HG03175 (cell line): Measurements from ENCODE around the gene ERRFI1.
"Not testable (repeated sequence)": the region's sequence is repeated elsewhere in the genome, so short reads cannot be mapped to it uniquely, and the experiment has no call there.

Source experiments
- ATAC-seq: cut with Tn5 transposase; IDR thresholded peaks from one replicate; pipeline ENCODE4 v1.9.1; 2021; ENCODE audit warnings: mild to moderate bottlenecking, moderate library complexity; ENCODE audit not compliant: unreplicated experiment

The ERRFI1 gene

GRCh38 chr1:8026153-8026975 is at the start of gene ERRFI1:
ERRFI1 (minus strand) TSS chr1:8026309; CDS start chr1:8015619, 10,690 bp downstream.
- peak; percentile 86 for ATAC-seq

GRCh38 chr1:8075511-8076051 is 49.5 kb upstream of the ERRFI1 start:
- no peak for ATAC-seq

- ATAC-seq, result no peak
Measured at GRCh38 chr1:8073112-8073855, 47.2 kb upstream of the ERRFI1 start.

GRCh38 chr1:8070381-8070811 is 44.3 kb upstream of the ERRFI1 start:
- ATAC-seq, result no peak

- ATAC-seq, result not testable (repeated sequence)
Measured at GRCh38 chr1:8069614-8070320, 43.7 kb upstream of the ERRFI1 start.

GRCh38 chr1:8065369-8065768 is 39.3 kb upstream of the ERRFI1 start:
- ATAC-seq, result no peak

- no peak for ATAC-seq
Measured at GRCh38 chr1:8063298-8064036, 37.4 kb upstream of the ERRFI1 start.

- ATAC-seq, result no peak
Measured at GRCh38 chr1:8062861-8063260, 36.8 kb upstream of the ERRFI1 start.

GRCh38 chr1:8061673-8062386 is 35.7 kb upstream of the ERRFI1 start:
- ATAC-seq, result no peak

GRCh38 chr1:8061210-8061609 is 35.1 kb upstream of the ERRFI1 start:
- no peak for ATAC-seq

GRCh38 chr1:8059161-8059622 is 33.1 kb upstream of the ERRFI1 start:
- no peak for ATAC-seq

- not testable (repeated sequence) for ATAC-seq
Measured at GRCh38 chr1:8057779-8058178, 31.7 kb upstream of the ERRFI1 start.

GRCh38 chr1:8055973-8056372 is 29.9 kb upstream of the ERRFI1 start:
- no peak for ATAC-seq

GRCh38 chr1:8053878-8054567 is 27.9 kb upstream of the ERRFI1 start:
- ATAC-seq, result no peak

GRCh38 chr1:8051650-8052049 is 25.5 kb upstream of the ERRFI1 start:
- no peak for ATAC-seq

GRCh38 chr1:8049229-8049628 is 23.1 kb upstream of the ERRFI1 start:
- not testable (repeated sequence) for ATAC-seq

- ATAC-seq, result no peak
Measured at GRCh38 chr1:8047686-8048445, 21.8 kb upstream of the ERRFI1 start.

- ATAC-seq, result no peak
Measured at GRCh38 chr1:8047112-8047511, 21.0 kb upstream of the ERRFI1 start.
